ENCODE measurements around the gene IBA57.

GRCh38 chr1:228214921-228215662 is 49.5 kb downstream of the IBA57 start:
- no peak for TF ChIP-seq REST (IDR thresholded peaks at IDR 0.05)
- TF ChIP-seq CTCF (IDR thresholded peaks at IDR 0.05): no peak
- TF ChIP-seq, protein P1, sequence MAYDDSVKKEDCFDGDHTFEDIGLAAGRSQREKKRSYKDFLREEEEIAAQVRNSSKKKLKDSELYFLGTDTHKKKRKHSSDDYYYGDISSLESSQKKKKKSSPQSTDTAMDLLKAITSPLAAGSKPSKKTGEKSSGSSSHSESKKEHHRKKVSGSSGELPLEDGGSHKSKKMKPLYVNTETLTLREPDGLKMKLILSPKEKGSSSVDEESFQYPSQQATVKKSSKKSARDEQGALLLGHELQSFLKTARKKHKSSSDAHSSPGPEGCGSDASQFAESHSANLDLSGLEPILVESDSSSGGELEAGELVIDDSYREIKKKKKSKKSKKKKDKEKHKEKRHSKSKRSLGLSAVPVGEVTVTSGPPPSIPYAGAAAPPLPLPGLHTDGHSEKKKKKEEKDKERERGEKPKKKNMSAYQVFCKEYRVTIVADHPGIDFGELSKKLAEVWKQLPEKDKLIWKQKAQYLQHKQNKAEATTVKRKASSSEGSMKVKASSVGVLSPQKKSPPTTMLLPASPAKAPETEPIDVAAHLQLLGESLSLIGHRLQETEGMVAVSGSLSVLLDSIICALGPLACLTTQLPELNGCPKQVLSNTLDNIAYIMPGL (CRISPR knock-in tag; IDR thresholded peaks at IDR 0.05; ENCODE audit: borderline replicate concordance): no peak
- TF ChIP-seq, protein P2, sequence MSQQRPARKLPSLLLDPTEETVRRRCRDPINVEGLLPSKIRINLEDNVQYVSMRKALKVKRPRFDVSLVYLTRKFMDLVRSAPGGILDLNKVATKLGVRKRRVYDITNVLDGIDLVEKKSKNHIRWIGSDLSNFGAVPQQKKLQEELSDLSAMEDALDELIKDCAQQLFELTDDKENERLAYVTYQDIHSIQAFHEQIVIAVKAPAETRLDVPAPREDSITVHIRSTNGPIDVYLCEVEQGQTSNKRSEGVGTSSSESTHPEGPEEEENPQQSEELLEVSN (IDR thresholded peaks at IDR 0.05; ENCODE audit: borderline replicate concordance, low read depth): no peak
- no peak for TF ChIP-seq MYC (IDR thresholded peaks at IDR 0.05; ENCODE audit: borderline replicate concordance, low read length)
- TF ChIP-seq EP300 (IDR thresholded peaks at IDR 0.05): no peak
- no peak for TF ChIP-seq POLR2A (IDR thresholded peaks at IDR 0.05; ENCODE audit: low read length)
- no peak for TF ChIP-seq FOSL2 (IDR thresholded peaks at IDR 0.05)
- TF ChIP-seq FOSL2 (CRISPR knock-in tag; IDR thresholded peaks at IDR 0.05): no peak
- TF ChIP-seq, protein P3, sequence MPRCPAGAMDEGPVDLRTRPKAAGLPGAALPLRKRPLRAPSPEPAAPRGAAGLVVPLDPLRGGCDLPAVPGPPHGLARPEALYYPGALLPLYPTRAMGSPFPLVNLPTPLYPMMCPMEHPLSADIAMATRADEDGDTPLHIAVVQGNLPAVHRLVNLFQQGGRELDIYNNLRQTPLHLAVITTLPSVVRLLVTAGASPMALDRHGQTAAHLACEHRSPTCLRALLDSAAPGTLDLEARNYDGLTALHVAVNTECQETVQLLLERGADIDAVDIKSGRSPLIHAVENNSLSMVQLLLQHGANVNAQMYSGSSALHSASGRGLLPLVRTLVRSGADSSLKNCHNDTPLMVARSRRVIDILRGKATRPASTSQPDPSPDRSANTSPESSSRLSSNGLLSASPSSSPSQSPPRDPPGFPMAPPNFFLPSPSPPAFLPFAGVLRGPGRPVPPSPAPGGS (IDR thresholded peaks at IDR 0.05): no peak
- no peak for TF ChIP-seq RCOR1 (IDR thresholded peaks at IDR 0.05; ENCODE audit: low read depth, low read length)
- no peak for TF ChIP-seq CEBPB (IDR thresholded peaks at IDR 0.05)

Measured in A549 (cell line).